Left ventricle myocardium superior (tissue), 1 donor: ENCODE measurements around the gene FECH. TPM values are rescaled to one million over a fixed set of nuclear protein-coding genes. Genes with fewer than 3 reads are reported as not detected.
A peak's percentile ranks its signal among the peaks of the same experiment; 100 is the strongest.
"Not testable (repeated sequence)": the region's sequence is repeated elsewhere in the genome, so short reads cannot be mapped to it uniquely, and the experiment has no call there.

ENCODE experiments used
- ATAC-seq: fragments of 200-7000 bp; cut with Tn5 transposase; one replicate; pipeline ENCODE4 v1.9.1; 2020; ENCODE audit warnings: mild to moderate bottlenecking, moderate library complexity
- DNase-seq: peaks from one replicate; pipeline ENCODE4 v3.0.0-alpha.2; 2020
- intact Hi-C: fragments of 100-400 bp; cut with micrococcal nuclease; formaldehyde crosslinking; loops from one replicate; pipeline ENCODE4 v1.11.0; 2022
- total RNA-seq: library from RNA; stranded (reverse); fragmentation: NEBNext Ultra II Directional; extraction: Animal tissue kit (Norgen Biotek cat#: 25700); gene quantifications from one replicate; pipeline ENCODE4 v1.2.1, GENCODE V29; 2021
- donor health status: DM: no; HTN: yes; CAD: no; lungs with severe emphysema.

FECH gene
- total RNA-seq, 1 donor from 2014 or later: 36.6 TPM

DNA sequence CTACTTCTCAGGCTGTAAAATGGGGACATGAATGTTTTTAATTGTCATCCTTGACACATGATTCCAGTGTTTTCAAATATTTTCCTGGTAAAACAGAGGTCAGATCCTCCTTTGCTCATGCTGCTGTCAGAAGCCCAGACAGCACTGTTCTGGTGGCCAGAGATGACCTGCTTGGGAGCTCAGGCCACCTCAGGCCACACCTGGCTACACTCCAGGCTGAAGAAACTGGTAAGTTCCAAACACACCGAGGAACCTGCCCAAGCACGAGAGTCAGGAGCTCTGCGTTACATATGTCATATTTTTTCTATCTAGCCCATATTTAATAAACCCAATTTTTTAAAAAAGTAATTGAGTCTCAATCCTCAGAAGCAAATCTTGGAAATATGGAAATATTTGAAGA, 47.9 kb downstream of the FECH start:
- intact Hi-C loops: no loop called here
- DNase-seq (no peak), ATAC-seq (no peak)

DNA sequence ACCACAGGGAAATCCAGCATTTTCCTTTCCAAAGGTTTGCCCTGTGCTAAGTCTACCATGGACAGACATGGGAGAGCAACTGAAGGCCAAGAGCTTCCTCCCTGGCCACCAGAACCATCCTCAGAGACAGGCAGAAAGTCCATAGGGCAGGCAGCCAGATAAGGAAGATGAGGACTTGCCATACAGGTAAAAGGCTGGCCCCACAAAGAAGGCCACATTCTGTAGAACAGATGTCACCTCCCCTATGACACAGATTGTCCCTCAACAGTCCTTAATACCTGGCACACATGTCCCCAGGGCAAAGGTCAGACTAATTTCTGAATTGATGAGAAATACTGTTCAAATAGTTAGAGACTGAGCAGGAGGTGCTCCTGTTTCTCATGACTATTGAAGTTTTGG, 52.0 kb downstream of the FECH start:
- intact Hi-C loops: no loop called here
- DNase-seq: no peak
- no peak for ATAC-seq

DNA sequence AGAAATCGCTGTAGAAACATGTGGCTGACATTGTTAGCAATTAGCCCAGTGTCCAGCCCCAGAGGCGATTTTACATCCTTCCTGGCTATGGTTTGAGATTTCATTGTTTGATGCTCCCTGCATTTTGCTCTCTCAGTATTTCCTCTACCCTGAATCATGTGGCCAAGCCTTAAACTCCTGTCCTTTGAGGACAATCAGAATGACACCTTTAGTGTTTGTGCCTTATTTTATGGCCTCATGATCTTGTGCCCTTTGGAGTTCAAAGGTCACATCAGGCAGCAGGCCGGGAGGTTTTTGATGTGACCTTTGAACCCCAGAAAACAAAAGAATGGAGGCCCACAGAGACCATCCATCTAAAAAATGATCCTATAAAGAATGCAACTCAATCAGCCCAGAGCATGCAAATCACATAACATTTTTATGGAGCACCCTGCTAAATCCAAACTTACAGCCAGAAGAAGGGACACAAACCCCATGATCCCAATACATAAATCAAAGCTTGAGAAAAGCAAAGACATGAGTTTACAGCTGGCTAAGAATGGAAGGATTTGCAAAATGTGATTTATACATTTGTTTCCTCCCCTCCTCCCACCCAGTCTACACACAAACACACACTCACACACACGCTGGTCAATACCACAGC, 52.5 kb downstream of the FECH start:
- intact Hi-C loops: no loop called here
- DNase-seq (no peak), ATAC-seq (no peak)

DNA sequence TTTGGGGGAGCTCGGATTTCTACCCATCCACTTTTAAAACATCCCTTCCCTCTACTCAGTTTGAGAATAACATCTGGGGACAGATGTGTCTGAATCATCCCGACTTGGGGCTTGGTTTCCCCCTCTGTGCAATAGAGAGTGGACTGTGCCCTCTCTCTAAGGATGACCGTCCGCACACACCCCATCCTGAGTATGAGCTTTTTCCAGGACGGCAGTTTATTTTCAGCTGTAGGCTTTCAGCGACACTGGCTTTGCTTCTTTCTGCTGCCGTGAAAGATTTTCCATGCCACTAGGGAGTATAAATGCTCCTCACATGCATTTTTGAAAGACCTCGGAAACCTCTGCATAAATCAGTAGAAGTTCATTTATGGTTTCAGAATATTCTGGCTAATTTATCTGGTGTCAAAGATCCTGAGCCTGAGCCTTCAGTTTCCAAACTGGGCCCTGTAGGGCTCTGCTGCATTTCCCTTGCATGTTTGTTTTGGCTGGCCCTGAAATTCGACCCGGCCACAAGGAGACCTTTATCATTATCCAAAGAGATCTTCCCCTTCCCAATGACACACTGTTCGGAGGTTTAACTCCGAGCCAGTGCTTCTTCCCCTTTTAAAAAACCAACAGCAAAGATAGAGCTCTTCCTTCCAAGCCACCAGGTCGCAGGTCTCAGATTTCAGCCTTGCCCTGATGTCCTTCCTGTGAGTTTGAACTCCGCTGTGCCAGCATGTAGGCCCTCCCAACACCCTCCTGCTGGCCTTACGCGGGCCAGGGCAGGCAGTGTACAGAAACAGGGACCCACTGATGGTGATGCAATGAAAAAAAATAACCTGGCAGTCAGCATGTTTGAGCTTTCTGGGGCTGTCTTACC, 53.3 kb downstream of the FECH start:
- ATAC-seq (peak; percentile 52), DNase-seq (no peak)
- intact Hi-C loops: no loop called here

GRCh38 chr18:57529151-57529550, 57.4 kb downstream of the FECH start:
- intact Hi-C loops: no loop called here
- ATAC-seq: no peak

GRCh38 chr18:57527556-57528229, 58.8 kb downstream of the FECH start:
- intact Hi-C loops: no loop called here
- no peak for ATAC-seq
- DNase-seq: no peak

More at GRCh38 chr18:57529151-57529550, 57.4 kb downstream of the FECH start:
- DNase-seq: no peak

DNA sequence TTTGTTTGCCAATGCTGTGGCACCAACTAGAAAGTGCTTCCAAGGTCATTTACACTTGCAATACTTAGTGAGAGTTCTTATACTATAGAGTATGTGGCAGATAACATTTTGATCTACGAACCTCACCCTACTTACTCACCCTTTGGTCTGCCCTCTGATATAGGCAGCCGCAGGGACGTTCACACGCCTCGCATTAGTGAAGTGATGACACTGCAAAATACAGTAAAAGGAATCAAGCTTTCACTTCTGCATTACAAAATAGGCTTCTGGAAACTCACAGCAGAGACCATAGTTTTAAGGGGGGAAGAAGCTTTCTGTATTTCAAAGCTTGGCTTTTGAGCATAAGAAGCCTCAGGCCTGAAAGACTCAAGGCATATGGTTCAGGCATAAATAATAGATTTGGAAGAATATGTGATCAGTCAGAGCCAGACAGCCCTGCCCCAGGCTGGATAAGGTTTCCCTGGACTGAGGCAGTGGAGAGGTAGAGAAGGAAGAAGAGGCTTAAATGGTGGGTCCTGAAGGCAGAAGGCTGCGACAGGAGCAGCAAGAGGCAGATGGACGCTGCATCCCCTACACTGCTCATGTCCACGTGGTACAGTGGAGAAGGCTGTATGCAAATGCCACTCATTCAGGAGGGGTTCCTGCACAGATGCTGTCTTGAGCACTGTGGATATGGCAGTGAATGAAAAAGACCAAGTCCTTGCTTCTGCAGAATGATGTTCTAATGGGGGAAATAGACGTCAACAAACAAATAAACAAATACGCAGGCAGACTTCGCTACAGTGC, 63.1 kb downstream of the FECH start:
- ATAC-seq: no peak
- intact Hi-C loops: no loop called here
- DNase-seq: no peak

DNA sequence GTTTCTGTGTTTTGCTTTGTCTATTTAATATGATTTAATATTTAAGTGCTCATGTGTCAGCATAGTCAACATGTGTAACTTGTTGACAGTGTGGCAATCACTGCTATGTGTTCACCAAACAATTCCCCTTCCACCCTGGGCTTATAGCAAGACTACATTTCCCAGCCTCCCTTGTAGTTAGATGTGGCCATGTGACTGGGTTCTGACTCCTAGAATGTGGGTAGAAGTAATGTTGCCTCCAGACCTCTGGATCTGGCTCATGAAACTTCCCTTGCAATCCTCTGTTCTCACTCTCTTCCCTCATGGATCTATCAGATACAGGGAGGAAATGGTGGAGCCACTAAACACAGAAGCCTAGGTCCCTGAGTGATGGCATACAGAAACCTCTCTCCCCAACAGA, 64.2 kb downstream of the FECH start:
- intact Hi-C loops, ATAC-seq: not testable (repeated sequence)

DNA sequence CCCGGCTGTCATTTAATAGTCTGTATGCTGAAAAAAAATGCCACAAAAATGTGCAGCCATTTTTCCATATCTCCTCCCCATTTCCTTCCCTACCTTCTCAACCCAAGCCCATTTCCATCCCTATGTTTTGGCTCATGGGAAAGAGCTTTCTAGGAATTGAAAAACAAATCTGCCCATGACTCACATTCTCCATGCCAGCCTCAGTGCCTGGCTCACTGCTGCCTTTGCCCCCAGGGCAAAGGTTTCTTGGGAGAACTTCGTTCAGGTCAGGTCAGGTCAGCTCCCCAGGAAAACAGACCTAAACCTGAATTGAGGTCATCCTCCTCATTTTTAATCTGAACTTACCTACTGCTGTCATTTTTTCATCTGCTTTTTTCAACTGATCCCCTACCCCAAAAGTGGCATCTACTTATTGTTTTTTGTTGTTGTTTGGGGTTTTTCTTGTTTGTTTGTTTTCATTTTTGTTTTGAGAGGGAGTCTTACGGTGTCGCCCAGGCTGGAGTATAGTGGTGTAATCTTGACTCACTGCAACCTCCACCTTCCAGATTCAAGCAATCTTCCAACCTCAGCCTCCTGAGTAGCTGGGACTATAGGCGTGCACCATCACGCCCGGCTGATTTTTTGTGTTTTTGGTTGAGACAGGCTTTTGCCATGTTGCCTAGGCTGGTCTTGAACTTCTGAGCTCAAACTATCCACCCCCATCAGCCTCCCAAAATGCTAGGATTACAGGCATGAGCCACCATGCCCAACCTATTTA, 66.7 kb downstream of the FECH start:
- intact Hi-C loops: no loop called here
- no peak for ATAC-seq
- DNase-seq: no peak

More for the DNA sequence above, 64.2 kb downstream of the FECH start:
- DNase-seq: not testable (repeated sequence)

- DNase-seq (no peak), ATAC-seq (no peak)
- intact Hi-C loops: no loop called here
These were observed 68.0 kb downstream of the FECH start for GRCh38 chr18:57518533-57518932.

- intact Hi-C loops: no loop called here
- DNase-seq (no peak), ATAC-seq (no peak)
These were observed 70.4 kb downstream of the FECH start for GRCh38 chr18:57516056-57516455.

GRCh38 chr18:57505231-57505630, 81.3 kb downstream of the FECH start:
- intact Hi-C loops: no loop called here
- ATAC-seq (no peak), DNase-seq (no peak)

- no peak for DNase-seq
- ATAC-seq: no peak
- intact Hi-C loops: no loop called here
These were observed 83.9 kb downstream of the FECH start for GRCh38 chr18:57502624-57503023.

DNA sequence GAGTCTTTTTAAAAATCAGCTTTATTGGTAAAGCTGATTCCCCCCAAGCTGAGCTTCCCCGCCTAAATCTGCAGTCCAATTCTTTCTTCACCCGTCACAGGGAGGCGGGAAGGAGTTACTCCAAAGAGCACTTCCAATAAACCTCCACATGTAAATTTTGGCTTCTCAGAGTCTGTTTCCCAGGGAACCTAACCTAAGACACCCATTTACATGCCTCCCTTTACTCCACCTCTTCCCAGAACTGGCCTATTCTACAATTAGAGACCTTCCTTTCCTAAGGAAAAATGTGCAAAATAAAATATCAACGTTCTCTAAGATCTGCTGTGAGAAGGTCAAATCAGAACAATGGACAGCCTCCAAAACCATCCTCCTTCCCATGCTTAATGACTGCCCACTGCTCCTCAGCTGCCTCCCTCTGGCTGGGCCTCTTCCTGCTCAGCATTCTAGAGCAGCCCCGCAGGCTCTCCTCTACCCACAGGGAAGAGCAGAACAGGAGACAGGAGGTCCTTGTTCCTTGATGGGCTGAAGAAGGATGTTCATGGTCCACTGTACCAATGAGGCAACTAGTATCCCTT, 87.7 kb downstream of the FECH start:
- intact Hi-C loops: no loop called here
- DNase-seq (no peak), ATAC-seq (no peak)

Other genes starting within 250 kb of the FECH start
- not detected for gene ST8SIA3, start 234.1 kb downstream of the FECH start, total RNA-seq
- gene ONECUT2, start 151.3 kb downstream of the FECH start, total RNA-seq: 0.02 TPM
- gene NARS1, start 35.1 kb upstream of the FECH start, total RNA-seq: 107 TPM
- 4.0 TPM for gene ATP8B1, start 216.6 kb upstream of the FECH start, total RNA-seq